Esophagus muscularis mucosa (tissue), 4 donors: ENCODE measurements around the gene TAMALIN. TPM values are rescaled to one million over a fixed set of nuclear protein-coding genes. Genes with fewer than 3 reads are reported as not detected.

ENCODE experiments used
- DNase-seq: peaks from one replicate; pipeline ENCODE4 v3.0.0-alpha.2; 2017; ENCODE audit errors: extremely low spot score
- H3K27ac ChIP-seq, 4 donors: fragments of 200-600 bp; sonication (generic); replicated peaks in 1 of 4; 1 replicate in 3 of 4; 2 replicates in 1 of 4; pipeline ENCODE4 v1.5.1; 2016 to 2019; ENCODE audit warnings: mild to moderate bottlenecking in 1 of 4
- H3K27me3 ChIP-seq, 4 donors: fragments of 200-600 bp; sonication (generic); one replicate each; pipeline versions ENCODE4 v1.5.1 to v1.6.0; 2016 to 2019
- H3K36me3 ChIP-seq, 4 donors: fragments of 200-600 bp; sonication (generic); one replicate each; pipeline ENCODE4 v1.5.1; 2016 to 2019
- H3K4me1 ChIP-seq, 4 donors: fragments of 200-600 bp; sonication (generic); one replicate each; pipeline ENCODE4 v1.5.1; 2016 to 2019
- H3K4me3 ChIP-seq, 4 donors: fragments of 200-600 bp; sonication (generic); 1 replicate in 2 of 4; 2 replicates in 2 of 4; pipeline ENCODE4 v1.5.1; 2016 to 2019; ENCODE audit warnings: mild to moderate bottlenecking in 4 of 4, moderate library complexity in 1 of 4
- H3K9me3 ChIP-seq, 4 donors: fragments of 200-600 bp; sonication (generic); 1 replicate in 3 of 4; 2 replicates in 1 of 4; pipeline ENCODE4 v1.5.1; 2016 to 2019
- CTCF ChIP-seq, 3 experiments: fragments of 200-600 bp in 2 of 3; fragments of 450-650 bp in 1 of 3; sonication (generic) in 2 of 3; IDR thresholded peaks; one replicate each; pipeline ENCODE4 v1.5.1; 2017 to 2019; ENCODE audit warnings: antibody characterized with exemption in 3 of 3, mild to moderate bottlenecking in 2 of 3, moderate library complexity in 1 of 3
- EP300 ChIP-seq: sonication (generic); formaldehyde crosslinking; IDR thresholded peaks from one replicate; pipeline ENCODE4 v1.6.1; 2017; ENCODE audit warnings: antibody characterized with exemption
- POLR2A ChIP-seq: fragments of 450-650 bp; IDR thresholded peaks from one replicate; pipeline ENCODE4 v1.6.1; 2017; ENCODE audit warnings: antibody characterized with exemption, moderate library complexity, mild to moderate bottlenecking, low read depth
- POLR2AphosphoS5 ChIP-seq, 2 donors: sonication (generic); formaldehyde crosslinking; IDR thresholded peaks; one replicate each; pipeline ENCODE4 v1.6.1; 2017; ENCODE audit warnings: antibody characterized with exemption in 2 of 2
- WGBS: methylation state at CpG from one replicate; pipeline ENCODE4 v1.1.5; 2018; 5-methylcytosine and 5-hydroxymethylcytosine counted together
- intact Hi-C: fragments of 100-400 bp; cut with DNase I; formaldehyde crosslinking; loops from one replicate; pipeline ENCODE4 v1.15.1; 2023
- total RNA-seq, 4 donors: library from RNA; depleted of rRNA; stranded (reverse); fragments of >200 nt; gene quantifications; one replicate each; pipeline versions ENCODE4 v1.1.0 to v1.2.1, GENCODE V29; 2016

The TAMALIN gene
- total RNA-seq, 4 donors from 2014 or later, result 13.3 to 26.9 (median 18.3) TPM

DNA sequence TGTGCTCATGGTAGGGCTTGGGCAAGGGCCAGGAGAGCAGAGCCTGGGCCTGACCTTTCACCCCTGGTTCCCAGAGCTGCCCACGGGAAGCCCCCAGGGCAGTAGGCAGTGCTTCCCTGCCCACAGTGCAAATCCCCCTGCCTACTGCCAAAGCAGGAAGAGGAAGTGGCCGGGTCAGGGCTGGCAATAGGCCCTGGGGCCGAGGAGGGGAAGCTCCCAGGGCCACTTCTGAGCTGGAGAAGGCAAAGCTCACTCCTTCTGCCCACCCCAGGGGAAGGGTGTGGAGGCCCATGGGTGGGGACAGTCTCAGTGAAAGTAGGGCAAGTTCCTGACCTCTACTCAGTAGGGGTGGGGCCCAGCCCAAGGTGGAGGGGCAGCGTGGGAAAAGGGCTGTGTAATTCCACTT is 39.1 kb downstream of the TAMALIN start:
- intact Hi-C loops, result no loop called here
- WGBS, result 51% methylated on average over 3 of the region's 4 CpGs
- Histone ChIP-seq H3K4me1 (peaks cover 68 to 94% (median 76%) of the 10 kb centered on the region in 4 donors), H3K9me3 (no peaks in the 10 kb centered on the region), H3K27ac (peak overlapping the region; percentile 91 to 100 (median 97)), H3K4me3 (peak overlapping the region in 1 of 4 donors; percentile 5), H3K36me3 (peaks cover 0 to 30% (median 0%) of the 10 kb centered on the region in 4 donors), H3K27me3 (no peaks in the 10 kb centered on the region)
- DNase-seq, result no peak
- TF ChIP-seq EP300, result no peak
- TF ChIP-seq POLR2AphosphoS5 (IDR thresholded peaks at IDR 0.05), result peak; percentile 29 to 55
- no peak for TF ChIP-seq POLR2A

DNA sequence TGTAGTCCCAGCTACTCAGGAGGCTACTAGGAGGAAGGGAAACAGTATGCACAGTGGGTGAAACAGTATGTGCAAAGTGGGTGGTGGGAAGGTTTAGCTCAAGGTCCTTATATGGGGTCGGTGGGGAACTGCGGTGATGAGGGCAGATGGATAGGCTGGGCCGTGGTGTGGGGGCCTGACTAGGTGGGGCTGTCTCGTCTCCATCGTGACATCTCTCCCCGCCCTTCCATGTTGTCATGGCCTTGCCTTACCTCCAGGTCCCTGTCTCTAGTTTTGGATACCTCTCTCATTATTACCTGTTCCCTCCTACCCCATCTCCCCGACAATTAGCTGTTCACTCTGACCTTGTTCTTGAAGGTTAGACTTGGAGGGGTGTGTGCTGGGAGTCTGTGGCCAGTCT is 40.1 kb downstream of the TAMALIN start:
- Histone ChIP-seq H3K36me3 (peaks cover 0 to 30% (median 0%) of the 10 kb centered on the region in 4 donors), H3K27ac (peak overlapping the region in 3 of 4 donors; percentile 96 to 100 (median 98)), H3K4me1 (peaks cover 66 to 88% (median 74%) of the 10 kb centered on the region in 4 donors), H3K9me3 (no peaks in the 10 kb centered on the region), H3K4me3 (no peak overlapping the region), H3K27me3 (no peaks in the 10 kb centered on the region)
- WGBS, result 92% methylated on average over 7 of the region's 7 CpGs
- TF ChIP-seq POLR2A (no peak), POLR2AphosphoS5 (IDR thresholded peaks at IDR 0.05) (no peak), CTCF (IDR thresholded peaks at IDR 0.05) (no peak), EP300 (no peak)
- no peak for DNase-seq
- intact Hi-C loops, result no loop called here

DNA sequence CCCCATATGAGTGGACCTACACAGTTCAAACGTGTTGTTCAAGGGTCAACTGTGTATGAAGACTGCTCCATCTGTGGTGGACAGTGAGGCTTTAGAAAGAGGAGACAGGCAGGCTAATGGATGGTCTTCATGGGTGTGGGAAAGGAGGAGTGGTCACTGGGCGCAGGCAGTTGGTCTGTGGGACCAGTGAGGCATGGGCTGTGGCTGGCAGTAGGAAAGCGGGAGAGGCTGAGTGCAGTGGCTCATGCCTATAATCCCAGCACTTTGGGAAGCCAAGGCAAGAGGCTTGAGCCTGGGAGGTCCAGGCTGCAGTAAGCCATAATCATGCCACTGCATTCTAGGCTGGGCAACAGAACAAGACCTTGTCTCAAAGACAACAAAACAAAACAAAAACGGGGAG is 42.5 kb downstream of the TAMALIN start:
- H3K36me3 ChIP-seq, result peaks cover 0 to 41% (median 3%) of the 10 kb centered on the region in 4 donors
- H3K27me3 ChIP-seq, result no peaks in the 10 kb centered on the region
- TF ChIP-seq POLR2A (no peak), CTCF (IDR thresholded peaks at IDR 0.05) (no peak), EP300 (no peak), POLR2AphosphoS5 (IDR thresholded peaks at IDR 0.05) (no peak)
- H3K9me3 ChIP-seq, result no peaks in the 10 kb centered on the region
- intact Hi-C loops, result no loop called here
- WGBS, result 77% methylated on average over 4 of the region's 4 CpGs
- H3K27ac ChIP-seq, result peak overlapping the region; percentile 95 to 100 (median 98)
- H3K4me3 ChIP-seq, result no peak overlapping the region
- peaks cover 66 to 85% (median 77%) of the 10 kb centered on the region in 4 donors for H3K4me1 ChIP-seq
- DNase-seq, result no peak

DNA sequence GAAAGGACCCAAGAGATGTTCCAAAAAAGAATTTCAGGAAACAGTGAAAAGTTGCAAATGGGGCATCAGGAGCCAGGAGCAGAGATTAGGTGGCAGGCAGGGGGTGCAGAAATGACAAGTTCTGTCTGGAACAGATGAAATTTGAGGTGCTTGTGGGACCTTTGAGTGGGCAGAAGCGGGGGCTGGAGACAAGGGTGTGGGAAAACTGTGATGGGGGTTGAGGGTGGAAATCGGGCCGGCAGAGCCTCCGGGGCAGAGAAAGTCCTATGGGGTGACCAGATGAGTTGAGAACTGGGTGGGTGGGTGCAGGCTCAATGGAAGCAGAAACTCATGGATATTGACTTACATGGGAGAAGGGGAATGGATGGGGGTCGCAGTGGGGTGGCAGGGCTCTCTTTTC is 42.9 kb downstream of the TAMALIN start:
- peaks cover 66 to 86% (median 76%) of the 10 kb centered on the region in 4 donors for H3K4me1 ChIP-seq
- H3K36me3 ChIP-seq, result peaks cover 0 to 45% (median 7%) of the 10 kb centered on the region in 4 donors
- no peaks in the 10 kb centered on the region for H3K9me3 ChIP-seq
- no peak for DNase-seq
- H3K27me3 ChIP-seq, result no peaks in the 10 kb centered on the region
- H3K27ac ChIP-seq, result peak overlapping the region; percentile 95 to 100 (median 98)
- no peak overlapping the region for H3K4me3 ChIP-seq
- intact Hi-C loops, result no loop called here
- 93% methylated on average over 5 of the region's 5 CpGs for WGBS
- TF ChIP-seq EP300 (no peak), POLR2A (no peak), POLR2AphosphoS5 (IDR thresholded peaks at IDR 0.05) (no peak), CTCF (IDR thresholded peaks at IDR 0.05) (no peak)

GRCh38 chr12:52050116-52050757 is 43.5 kb downstream of the TAMALIN start:
- Histone ChIP-seq H3K4me3 (peak overlapping the region; percentile 65 to 75 (median 70)), H3K27me3 (no peaks in the 10 kb centered on the region), H3K27ac (peak overlapping the region; percentile 95 to 100 (median 98)), H3K9me3 (no peaks in the 10 kb centered on the region), H3K36me3 (peaks cover 0 to 46% (median 13%) of the 10 kb centered on the region in 4 donors), H3K4me1 (peaks cover 66 to 86% (median 76%) of the 10 kb centered on the region in 4 donors)
- whole genome bisulfite sequencing, result 41% methylated on average over 12 of the region's 16 CpGs
- DNase-seq, result no peak
- intact Hi-C loops, result no loop called here
- TF ChIP-seq EP300 (no peak), POLR2AphosphoS5 (IDR thresholded peaks at IDR 0.05) (no peak), CTCF (IDR thresholded peaks at IDR 0.05) (no peak), POLR2A (no peak)
